Activated CD8-positive, alpha-beta memory T cell treated with anti-CD3 and anti-CD28 coated beads for 36 hours (primary cell): ENCODE data around the gene GCNT2. TPM values are rescaled to one million over a fixed set of nuclear protein-coding genes. Genes with fewer than 3 reads are reported as not detected.

ENCODE experiments used
- CTCF ChIA-PET: fragments of 350-600 bp; sonication (Branson Sonifier 250); formaldehyde crosslinking; loops from one replicate; lab custom pipeline; 2021; ENCODE audit warnings: antibody characterized with exemption; lab: Charles Lee
- POLR2A ChIA-PET: fragments of 350-600 bp; sonication (Branson Sonifier 250); formaldehyde crosslinking; loops from one replicate; lab custom pipeline; 2021; ENCODE audit warnings: antibody characterized with exemption; lab: Charles Lee
- total RNA-seq, 2 experiments: library from RNA; stranded (reverse); gene quantifications; one replicate each; pipeline ENCODE4 v1.2.3, GENCODE V29; 2021

Gene GCNT2
- total RNA-seq, 2 experiments from 2014 or later, result 1.7 TPM

- ChIA-PET CTCF (no interaction called here), POLR2A (no interaction called here)
Observed at GRCh38 chr6:10535193-10535592, 14.0 kb downstream of the GCNT2 start.

- POLR2A ChIA-PET, result no interaction called here
- CTCF ChIA-PET, result no interaction called here
Observed at GRCh38 chr6:10537726-10538125, 16.6 kb downstream of the GCNT2 start.

GRCh38 chr6:10540073-10540746 is 19.1 kb downstream of the GCNT2 start:
- CTCF ChIA-PET, result no interaction called here
- POLR2A ChIA-PET, result no interaction called here

GRCh38 chr6:10541591-10541990 is 20.4 kb downstream of the GCNT2 start:
- POLR2A ChIA-PET, result no interaction called here
- CTCF ChIA-PET, result no interaction called here

GRCh38 chr6:10542213-10542612 is 21.1 kb downstream of the GCNT2 start:
- ChIA-PET CTCF (no interaction called here), POLR2A (no interaction called here)

GRCh38 chr6:10543488-10543887 is 22.3 kb downstream of the GCNT2 start:
- ChIA-PET POLR2A (interaction anchor here (0.7 kb wide), 1 partner anchor 65 kb away, joined by 4 read pairs; no protein-coding TSS in a partner anchor), CTCF (no interaction called here)

GRCh38 chr6:10545482-10545881 is 24.3 kb downstream of the GCNT2 start:
- POLR2A ChIA-PET, result interaction anchor here (0.8 kb wide), 1 partner anchor 14 kb away, joined by 3 read pairs; no protein-coding TSS in a partner anchor
- CTCF ChIA-PET, result no interaction called here

- ChIA-PET POLR2A (no interaction called here), CTCF (no interaction called here)
Observed at GRCh38 chr6:10547809-10548208, 26.7 kb downstream of the GCNT2 start.

- ChIA-PET CTCF (no interaction called here), POLR2A (interaction anchor here (0.5 kb wide), 1 partner anchor 207 kb away, joined by 4 read pairs; no protein-coding TSS in a partner anchor)
Observed at GRCh38 chr6:10550764-10551163, 29.6 kb downstream of the GCNT2 start.

- CTCF ChIA-PET, result no interaction called here
- POLR2A ChIA-PET, result interaction anchor here (0.6 kb wide), 1 partner anchor 1466 kb away, joined by 3 read pairs; no protein-coding TSS in a partner anchor
Observed at GRCh38 chr6:10552270-10552810, 31.2 kb downstream of the GCNT2 start.

- ChIA-PET POLR2A (no interaction called here), CTCF (interaction anchor here (0.6 kb wide), 1 partner anchor 357 kb away, joined by 4 read pairs; no protein-coding TSS in a partner anchor)
Observed at GRCh38 chr6:10553871-10554270, 32.7 kb downstream of the GCNT2 start.

- ChIA-PET CTCF (no interaction called here), POLR2A (no interaction called here)
Observed at GRCh38 chr6:10554826-10555225, 33.7 kb downstream of the GCNT2 start.

- POLR2A ChIA-PET, result no interaction called here
- CTCF ChIA-PET, result no interaction called here
Observed at GRCh38 chr6:10555625-10556309, 34.6 kb downstream of the GCNT2 start.

- ChIA-PET POLR2A (no interaction called here), CTCF (no interaction called here)
Observed at GRCh38 chr6:10556589-10556988, 35.4 kb downstream of the GCNT2 start.

- POLR2A ChIA-PET, result no interaction called here
- CTCF ChIA-PET, result no interaction called here
Observed at GRCh38 chr6:10556992-10557391, 35.8 kb downstream of the GCNT2 start.

- ChIA-PET CTCF (no interaction called here), POLR2A (no interaction called here)
Observed at GRCh38 chr6:10557913-10558312, 36.8 kb downstream of the GCNT2 start.

- POLR2A ChIA-PET, result no interaction called here
- CTCF ChIA-PET, result no interaction called here
Observed at GRCh38 chr6:10558565-10558964, 37.4 kb downstream of the GCNT2 start.

- ChIA-PET CTCF (no interaction called here), POLR2A (no interaction called here)
Observed at GRCh38 chr6:10559522-10560152, 38.5 kb downstream of the GCNT2 start.

- ChIA-PET POLR2A (no interaction called here), CTCF (interaction anchor here (0.6 kb wide), 1 partner anchor 239 kb away, joined by 4 read pairs; no protein-coding TSS in a partner anchor)
Observed at GRCh38 chr6:10561611-10562199, 40.6 kb downstream of the GCNT2 start.
